HG02840 (cell line): ENCODE measurements around the gene VNN1.
"Not testable (repeated sequence)": the region's sequence is repeated elsewhere in the genome, so short reads cannot be mapped to it uniquely, and the experiment has no call there.

Source experiments
- ATAC-seq: cut with Tn5 transposase; IDR thresholded peaks from one replicate; pipeline ENCODE4 v1.9.1; 2021; ENCODE audit warnings: mild to moderate bottlenecking, moderate library complexity, moderate number of reproducible peaks; ENCODE audit not compliant: unreplicated experiment, low FRiP score

VNN1 gene

GRCh38 chr6:132675002-132675401 is 38.9 kb downstream of the VNN1 start:
- no peak for ATAC-seq

DNA sequence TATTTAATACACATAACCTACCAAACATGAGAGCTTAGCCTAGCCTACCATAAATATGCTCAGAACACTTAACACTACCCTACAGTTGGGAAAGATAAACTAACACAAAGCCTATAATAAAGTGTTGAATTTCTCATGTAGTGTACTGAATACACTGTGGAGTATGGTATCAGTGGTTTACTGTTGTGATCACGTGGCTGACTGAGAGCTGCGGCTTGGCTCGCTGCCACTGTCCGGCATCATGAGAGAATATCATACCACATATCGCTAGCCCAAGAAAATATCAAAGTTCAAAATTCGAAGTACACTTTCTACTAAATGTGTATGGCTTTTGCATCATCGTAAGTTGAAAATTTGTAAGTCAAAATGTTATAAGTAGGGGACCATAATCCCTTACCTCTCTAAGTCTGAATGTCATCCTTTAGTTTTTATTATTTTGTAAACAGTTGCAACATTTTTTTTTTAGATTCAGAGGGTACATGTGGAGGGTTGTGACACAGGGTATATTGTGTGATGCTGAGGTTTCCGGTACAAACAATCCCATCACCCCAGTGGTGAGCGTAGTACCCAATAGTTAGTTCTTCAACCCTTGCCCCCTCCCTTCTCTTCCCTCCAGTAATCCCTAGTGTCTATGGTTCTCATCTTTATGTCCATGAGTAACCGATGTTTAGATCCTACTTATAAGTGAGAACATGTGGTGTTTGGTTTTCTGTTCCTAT is 40.3 kb downstream of the VNN1 start:
- no peak for ATAC-seq

GRCh38 chr6:132671295-132671694 is 42.6 kb downstream of the VNN1 start:
- ATAC-seq, result no peak

- ATAC-seq, result peak; percentile 74
Measured at GRCh38 chr6:132669690-132670291, 44.1 kb downstream of the VNN1 start.

DNA sequence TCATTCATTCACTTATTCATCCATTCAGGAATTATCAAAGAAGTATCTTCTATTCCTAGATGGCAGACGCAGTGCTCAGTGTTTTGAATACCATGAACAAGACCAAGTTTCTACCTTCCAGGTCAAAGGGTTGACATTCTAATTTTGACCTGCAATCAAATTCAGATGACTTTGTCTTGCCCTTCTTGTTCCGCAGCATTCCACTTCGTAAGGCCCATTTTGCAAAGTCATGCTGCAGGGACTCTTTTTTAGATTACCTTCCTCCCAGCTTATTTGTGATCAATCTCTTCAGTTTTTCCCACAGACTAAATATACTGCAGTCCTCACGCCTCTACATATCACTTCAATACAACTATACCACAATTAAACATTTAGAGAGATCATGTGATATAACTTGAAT is 47.7 kb downstream of the VNN1 start:
- ATAC-seq, result no peak

- no peak for ATAC-seq
Measured at GRCh38 chr6:132664309-132665034, 49.4 kb downstream of the VNN1 start.

DNA sequence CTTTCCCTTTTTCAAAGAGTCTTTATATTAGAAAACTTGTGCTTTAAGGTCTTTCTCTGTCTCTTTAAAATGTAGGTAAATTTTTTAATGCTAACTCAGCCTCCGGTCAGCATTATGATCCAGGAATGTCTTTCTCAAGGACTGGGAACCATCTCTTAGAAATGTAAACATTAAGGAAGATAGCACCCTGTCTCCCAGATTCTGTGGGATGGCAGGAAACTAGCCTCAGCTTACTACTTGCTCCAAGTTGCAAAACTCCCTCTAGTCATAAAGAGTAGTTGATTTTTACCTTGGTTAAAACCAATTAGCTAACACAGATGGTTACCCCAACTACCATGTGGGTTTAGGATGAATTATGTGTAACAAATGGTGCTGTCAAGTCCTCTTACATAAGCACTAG is 50.2 kb downstream of the VNN1 start:
- ATAC-seq, result no peak

DNA sequence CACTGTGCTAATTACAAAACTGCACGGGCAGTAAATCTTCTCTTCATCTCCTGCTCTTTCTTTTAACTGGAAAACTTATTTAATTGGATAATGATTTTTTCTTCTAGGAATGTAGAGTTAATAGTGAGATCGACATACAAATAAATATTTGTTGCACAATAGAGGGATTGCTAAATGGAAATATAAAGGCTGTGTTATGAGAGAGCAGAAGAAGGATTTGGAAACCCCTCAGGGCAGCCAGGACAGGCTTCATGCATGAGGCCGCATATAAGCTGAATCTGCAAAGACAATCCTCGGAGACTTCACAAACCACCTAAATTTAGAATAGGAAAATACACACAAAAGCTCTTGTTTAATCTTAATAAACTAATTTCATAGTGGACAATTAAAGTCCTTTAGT is 51.9 kb downstream of the VNN1 start:
- no peak for ATAC-seq

DNA sequence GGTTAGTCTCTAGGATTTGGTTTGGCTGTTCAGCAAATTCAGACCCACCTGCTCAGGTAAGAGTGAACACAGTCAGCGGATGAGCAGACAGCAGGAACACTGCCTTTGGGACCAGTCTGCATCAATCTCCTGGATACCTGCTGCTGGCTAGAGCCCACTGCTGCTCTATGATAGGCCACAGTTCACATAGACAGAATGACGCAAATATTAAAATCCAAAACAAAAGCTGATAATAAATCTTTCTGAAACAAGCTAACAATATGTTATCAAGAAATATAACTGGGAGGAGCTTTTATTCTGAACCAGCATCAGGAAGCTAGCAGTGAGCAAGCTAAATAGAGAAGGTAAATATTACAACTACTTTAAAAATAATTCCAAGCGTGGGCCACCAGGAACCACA is 54.8 kb downstream of the VNN1 start, which contains the start of gene TAAR1:
Gene TAAR1, minus strand, starts transcription at position 101 of the 400 bp plus-strand sequence. CDS start 13,179 bp downstream, outside the sequence.
- no peak for ATAC-seq

DNA sequence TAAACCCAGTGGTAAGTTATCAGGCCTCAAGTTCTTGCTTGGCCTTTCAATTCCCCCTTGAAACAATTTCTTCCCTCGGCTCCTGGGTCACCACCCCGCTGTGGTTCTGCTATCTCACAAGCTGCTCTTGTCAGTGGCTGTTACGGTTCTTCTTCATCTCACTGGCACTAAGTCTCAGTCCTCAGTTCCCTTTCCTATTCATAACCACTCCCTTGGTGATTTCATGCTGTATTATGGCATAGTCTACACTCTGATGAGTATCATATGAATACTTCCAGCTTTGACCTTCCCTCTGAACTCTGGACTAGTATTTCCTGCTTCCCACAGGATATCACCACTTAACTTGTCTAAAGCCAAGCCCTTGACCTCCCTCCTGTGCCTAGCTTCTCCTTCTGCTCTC is 62.8 kb downstream of the VNN1 start:
- no peak for ATAC-seq

GRCh38 chr6:132650429-132650828 is 63.4 kb downstream of the VNN1 start:
- ATAC-seq, result no peak

DNA sequence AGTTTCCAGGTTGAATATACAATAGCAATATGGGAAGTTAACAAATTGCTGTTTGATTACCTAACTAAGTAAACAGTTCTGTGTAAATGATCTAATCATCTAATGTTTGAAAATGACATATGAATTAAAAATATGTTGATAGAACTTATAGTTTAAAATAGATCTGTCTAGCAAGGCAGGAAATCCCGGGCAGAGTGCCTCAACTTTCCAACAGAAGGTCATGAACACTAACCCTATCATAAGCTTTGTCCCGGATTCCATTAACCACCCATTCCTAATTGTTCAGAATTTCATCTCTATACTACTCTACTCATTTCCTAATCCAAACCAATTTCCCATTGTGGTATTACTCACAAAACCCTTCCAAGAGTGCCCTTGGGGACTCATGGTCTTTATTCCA is 65.0 kb downstream of the VNN1 start:
- no peak for ATAC-seq

DNA sequence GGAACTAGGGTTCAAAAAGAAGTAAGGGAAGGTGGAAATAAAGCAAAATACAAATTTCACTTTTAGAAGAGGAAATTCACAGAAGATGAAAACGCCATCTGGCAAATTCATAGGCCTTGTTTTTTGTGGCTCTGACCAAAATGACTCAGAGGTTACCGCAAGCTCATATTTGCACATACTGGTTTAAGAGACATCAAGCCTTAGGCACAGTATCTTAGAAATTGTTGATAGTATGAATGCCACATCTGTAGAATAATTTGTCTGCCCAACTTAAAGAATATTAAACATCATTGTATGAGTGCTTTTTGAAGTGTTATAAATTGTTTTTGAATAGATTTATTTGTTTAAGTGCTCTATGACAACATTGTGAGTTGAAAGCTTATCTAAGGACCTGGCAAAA is 65.5 kb downstream of the VNN1 start:
- peak; percentile 78 for ATAC-seq

DNA sequence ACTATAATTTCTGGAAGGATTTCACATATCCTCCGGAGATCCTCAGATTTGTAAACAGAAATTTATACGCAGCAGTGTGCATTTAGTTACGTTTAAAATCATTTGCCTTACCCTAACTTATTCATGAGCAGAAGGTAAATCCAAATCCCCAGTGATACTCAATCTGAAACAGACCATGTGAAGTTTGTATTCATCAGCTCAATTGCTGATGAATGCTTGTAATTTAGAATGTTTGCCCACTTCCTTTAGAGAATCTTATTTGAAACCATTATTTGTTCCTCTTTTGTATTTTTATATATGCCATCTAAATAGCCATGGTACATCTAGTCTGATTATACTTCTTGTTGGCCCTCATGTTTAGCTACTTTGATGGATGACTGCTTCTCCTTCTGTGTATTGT is 70.3 kb downstream of the VNN1 start:
- ATAC-seq, result no peak

DNA sequence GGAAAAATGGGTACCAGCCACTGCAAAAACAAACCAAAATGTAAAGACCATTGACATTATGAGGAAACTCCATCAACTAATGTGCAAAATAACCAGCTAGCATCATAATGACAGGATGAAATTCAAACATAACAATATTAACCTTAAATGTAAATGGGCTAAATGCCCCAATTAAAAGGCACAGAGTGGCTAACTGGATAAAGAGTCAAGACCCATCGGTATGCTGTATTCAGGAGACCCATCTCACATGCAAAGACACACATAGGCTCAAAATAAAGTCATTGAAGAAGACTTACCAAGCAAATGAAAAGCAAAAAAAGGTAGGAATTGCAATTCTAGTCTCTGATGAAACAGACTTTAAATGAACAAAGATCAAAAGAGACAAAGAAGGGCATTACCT is 76.7 kb downstream of the VNN1 start:
- not testable (repeated sequence) for ATAC-seq

DNA sequence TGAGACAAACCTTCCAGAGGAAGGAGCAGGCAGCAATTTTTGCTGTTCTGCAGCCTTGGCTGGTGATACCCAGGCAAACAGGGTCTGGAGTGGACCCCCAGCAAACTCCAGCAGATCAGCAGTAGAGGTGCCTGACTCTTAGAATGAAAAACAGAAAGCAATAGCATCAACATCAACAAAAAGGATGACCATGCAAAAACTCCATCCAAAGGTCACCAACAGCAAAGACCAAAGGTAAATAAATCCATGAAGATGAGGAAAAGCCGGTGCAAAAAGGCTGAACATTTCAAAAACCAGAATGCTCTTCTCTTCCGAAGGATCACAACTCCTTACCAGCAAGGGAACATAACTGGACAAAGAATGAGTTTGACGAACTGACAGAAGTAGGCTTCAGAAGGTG is 77.9 kb downstream of the VNN1 start:
- ATAC-seq, result not testable (repeated sequence)

GRCh38 chr6:132635288-132635687 is 78.6 kb downstream of the VNN1 start:
- not testable (repeated sequence) for ATAC-seq

DNA sequence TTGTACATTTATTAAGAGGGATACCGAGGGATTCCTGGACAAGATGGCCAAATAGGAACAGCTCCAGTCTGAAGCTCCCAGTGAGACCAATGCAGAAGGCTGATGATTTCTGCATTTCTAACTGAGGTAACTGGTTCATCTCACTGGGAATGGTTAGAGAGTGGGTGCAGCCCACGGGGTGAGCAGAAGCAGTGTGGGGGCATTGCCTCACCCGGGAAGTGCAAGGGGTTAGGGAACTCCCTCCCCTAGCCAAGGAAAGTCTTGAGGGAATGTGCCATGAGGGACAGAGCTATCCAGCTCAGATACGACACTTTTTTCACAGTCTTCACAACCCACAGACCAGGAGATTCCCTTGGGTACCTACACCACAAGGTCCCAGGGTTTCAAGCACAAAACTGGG is 79.1 kb downstream of the VNN1 start:
- ATAC-seq, result no peak

DNA sequence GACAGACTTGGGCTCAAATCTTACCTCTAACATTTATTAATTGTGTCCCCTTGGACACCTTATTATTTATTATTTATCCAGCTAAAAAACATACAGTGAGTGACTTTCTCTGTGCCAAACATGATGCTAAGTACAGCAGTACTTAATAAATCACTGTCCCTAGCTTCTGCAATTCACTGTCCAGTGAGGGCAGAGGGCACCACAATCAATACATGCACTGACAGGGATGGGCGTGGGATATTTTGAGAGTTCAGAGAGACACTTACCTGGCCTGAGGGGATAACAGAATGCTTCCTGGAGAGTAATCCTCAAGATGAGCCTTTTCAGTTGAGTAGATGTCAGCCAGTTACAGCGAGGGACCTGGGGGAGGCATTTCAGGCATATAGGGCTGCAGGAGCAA is 80.5 kb downstream of the VNN1 start:
- ATAC-seq, result no peak
